ENCODE measurements around the gene TFCP2L1. TPM values are rescaled to one million over a fixed set of nuclear protein-coding genes. Genes with fewer than 3 reads are reported as not detected.

The TFCP2L1 gene
- total RNA-seq, 1 experiment from 2014 or later = 1.8 TPM

- no peaks in the 10 kb centered on the region for H3K23me2 ChIP-seq (ENCODE audit: insufficient read length, low read depth, low read length, poor library complexity, severe bottlenecking)
- no peak overlapping the region for H3K9ac ChIP-seq (ENCODE audit: extremely low read depth, insufficient read length, low read length)
- no peak overlapping the region for H3K27ac ChIP-seq (ENCODE audit: insufficient read length, low read depth, low read length)
- H3K4me1 ChIP-seq (ENCODE audit: insufficient read depth, low read length) = no peaks in the 10 kb centered on the region
- no peak overlapping the region for H3K18ac ChIP-seq (ENCODE audit: insufficient read length, low read depth, low read length)
- H2AK5ac ChIP-seq (ENCODE audit: insufficient read length, low read length) = no peak overlapping the region
- H3K9me3 ChIP-seq (ENCODE audit: control insufficient read depth, low read depth, low read length) = no peaks in the 10 kb centered on the region
- no peak overlapping the region for H3K56ac ChIP-seq (ENCODE audit: insufficient read length, low read depth, low read length)
- no peak overlapping the region for H4K5ac ChIP-seq (ENCODE audit: insufficient read length, low read depth, low read length)
- no peak overlapping the region for H3K4ac ChIP-seq (ENCODE audit: low read depth, low read length)
- DNase-seq = no peak
- no peaks in the 10 kb centered on the region for H3K27me3 ChIP-seq (ENCODE audit: insufficient read depth, low read length)
- H4K20me1 ChIP-seq (ENCODE audit: control insufficient read depth, insufficient read depth, insufficient read length) = no peaks in the 10 kb centered on the region
- H2BK15ac ChIP-seq (ENCODE audit: low read depth, low read length) = no peak overlapping the region
- Mint-ChIP-seq H3K4me1 (peaks cover 6% of the 10 kb centered on the region in 2 experiments), H3K36me3 (ENCODE audit: insufficient read depth in 1 of 3, low read depth in 3 of 3) (no peaks in the 10 kb centered on the region; a peak in 1 of 7 replicates), H3K4me3 (no peak overlapping the region), H3K9me3 (no peaks in the 10 kb centered on the region), H3K27me3 (ENCODE audit: low read depth) (peaks cover 3% of the 10 kb centered on the region), H3K27ac (no peak overlapping the region)
- no peak overlapping the region for H3K4me2 ChIP-seq (ENCODE audit: insufficient read depth, insufficient read length, low read length)
- H2BK120ac ChIP-seq (ENCODE audit: low read depth, low read length, poor library complexity, severe bottlenecking) = no peak overlapping the region
- H3K79me1 ChIP-seq (ENCODE audit: insufficient read depth, low read depth, low read length, poor library complexity, severe bottlenecking) = no peaks in the 10 kb centered on the region
- no peak overlapping the region for H2BK12ac ChIP-seq (ENCODE audit: insufficient read length, low read depth, low read length)
- H2BK5ac ChIP-seq (ENCODE audit: insufficient read length, low read length) = no peak overlapping the region
- TF ChIP-seq, protein P1, sequence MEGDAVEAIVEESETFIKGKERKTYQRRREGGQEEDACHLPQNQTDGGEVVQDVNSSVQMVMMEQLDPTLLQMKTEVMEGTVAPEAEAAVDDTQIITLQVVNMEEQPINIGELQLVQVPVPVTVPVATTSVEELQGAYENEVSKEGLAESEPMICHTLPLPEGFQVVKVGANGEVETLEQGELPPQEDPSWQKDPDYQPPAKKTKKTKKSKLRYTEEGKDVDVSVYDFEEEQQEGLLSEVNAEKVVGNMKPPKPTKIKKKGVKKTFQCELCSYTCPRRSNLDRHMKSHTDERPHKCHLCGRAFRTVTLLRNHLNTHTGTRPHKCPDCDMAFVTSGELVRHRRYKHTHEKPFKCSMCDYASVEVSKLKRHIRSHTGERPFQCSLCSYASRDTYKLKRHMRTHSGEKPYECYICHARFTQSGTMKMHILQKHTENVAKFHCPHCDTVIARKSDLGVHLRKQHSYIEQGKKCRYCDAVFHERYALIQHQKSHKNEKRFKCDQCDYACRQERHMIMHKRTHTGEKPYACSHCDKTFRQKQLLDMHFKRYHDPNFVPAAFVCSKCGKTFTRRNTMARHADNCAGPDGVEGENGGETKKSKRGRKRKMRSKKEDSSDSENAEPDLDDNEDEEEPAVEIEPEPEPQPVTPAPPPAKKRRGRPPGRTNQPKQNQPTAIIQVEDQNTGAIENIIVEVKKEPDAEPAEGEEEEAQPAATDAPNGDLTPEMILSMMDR (conservative IDR thresholded peaks at IDR 0.05) = no peak
- no peak overlapping the region for H2BK20ac ChIP-seq (ENCODE audit: low read depth, low read length, poor library complexity, severe bottlenecking)
- no peak overlapping the region for H3K23ac ChIP-seq (ENCODE audit: insufficient read length, low read depth, low read length)
- H2AFZ ChIP-seq (ENCODE audit: low read length) = no peak overlapping the region
- no peak overlapping the region for H4K91ac ChIP-seq (ENCODE audit: insufficient read length, low read depth, low read length)
- no peak overlapping the region for H4K8ac ChIP-seq (replicated peaks; ENCODE audit: insufficient read length, low read depth, low read length)
- H3K14ac ChIP-seq (ENCODE audit: insufficient read depth, low read length) = no peak overlapping the region
- H3K79me2 ChIP-seq (ENCODE audit: insufficient read depth, low read length) = no peaks in the 10 kb centered on the region
- H3T11ph ChIP-seq (ENCODE audit: low read length) = no peak overlapping the region
- no CpG with 5 or more reads among the region's 13 CpGs for WGBS (ENCODE audit: extremely low coverage, insufficient read length, low lambda C conversion rate)
Observed at GRCh38 chr2:121256720-121257479, 28.1 kb downstream of the TFCP2L1 start.

All from H9 (cell line).